CD4-positive, alpha-beta T cell treated with Interferon gamma for 1 hour (primary cell): ENCODE data around the gene NAV3.

ENCODE experiments used
- DNase-seq: peaks from one replicate; pipeline ENCODE4 v3.0.0-alpha.2; 2020

The NAV3 gene

GRCh38 chr12:78143717-78144116 is 313.0 kb downstream of the NAV3 start:
- no peak for DNase-seq

- no peak for DNase-seq
These were observed 314.7 kb downstream of the NAV3 start for GRCh38 chr12:78145398-78145797.

- no peak for DNase-seq
These were observed 315.7 kb downstream of the NAV3 start for GRCh38 chr12:78146365-78146772.

- no peak for DNase-seq
These were observed 318.8 kb downstream of the NAV3 start for GRCh38 chr12:78149459-78149858.

- no peak for DNase-seq
These were observed 324.9 kb downstream of the NAV3 start for GRCh38 chr12:78155546-78155945.

GRCh38 chr12:78156751-78157150 is 326.1 kb downstream of the NAV3 start:
- DNase-seq, result no peak

GRCh38 chr12:78157199-78157598 is 326.5 kb downstream of the NAV3 start:
- no peak for DNase-seq

GRCh38 chr12:78164154-78164553 is 333.5 kb downstream of the NAV3 start:
- no peak for DNase-seq

- no peak for DNase-seq
These were observed 336.8 kb downstream of the NAV3 start for GRCh38 chr12:78167510-78167909.

- DNase-seq, result no peak
These were observed 340.4 kb downstream of the NAV3 start for GRCh38 chr12:78171061-78171460.

GRCh38 chr12:78176643-78177042 is 345.9 kb downstream of the NAV3 start:
- no peak for DNase-seq

GRCh38 chr12:78177298-78177697 is 346.6 kb downstream of the NAV3 start:
- DNase-seq, result no peak

- no peak for DNase-seq
These were observed 348.7 kb downstream of the NAV3 start for GRCh38 chr12:78179346-78179745.

GRCh38 chr12:78181544-78182162 is 351.0 kb downstream of the NAV3 start:
- DNase-seq, result no peak

- DNase-seq, result no peak
These were observed 353.1 kb downstream of the NAV3 start for GRCh38 chr12:78183824-78184223.

- DNase-seq, result no peak
These were observed 354.4 kb downstream of the NAV3 start for GRCh38 chr12:78185109-78185508.

GRCh38 chr12:78185651-78186050 is 355.0 kb downstream of the NAV3 start:
- DNase-seq, result no peak

GRCh38 chr12:78186670-78187069 is 356.0 kb downstream of the NAV3 start:
- DNase-seq, result no peak

GRCh38 chr12:78187741-78188140 is 357.0 kb downstream of the NAV3 start:
- DNase-seq, result no peak

GRCh38 chr12:78189656-78190055 is 359.0 kb downstream of the NAV3 start:
- DNase-seq, result no peak

GRCh38 chr12:78191611-78192010 is 360.9 kb downstream of the NAV3 start:
- no peak for DNase-seq

- DNase-seq, result no peak
These were observed 362.3 kb downstream of the NAV3 start for GRCh38 chr12:78192979-78193378.

GRCh38 chr12:78194448-78194847 is 363.8 kb downstream of the NAV3 start:
- no peak for DNase-seq

GRCh38 chr12:78198896-78199295 is 368.2 kb downstream of the NAV3 start:
- DNase-seq, result no peak

- no peak for DNase-seq
These were observed 369.2 kb downstream of the NAV3 start for GRCh38 chr12:78199926-78200325.

- DNase-seq, result no peak
These were observed 374.2 kb downstream of the NAV3 start for GRCh38 chr12:78204926-78205325.
